Stimulated activated memory B cell treated with anti-CD40 and anti-IgM and Interleukin-4, amounts not matched to agents 10 μg/mL and 1 μg/mL and 100 μg/mL, for 72 hours (primary cell): ENCODE results near the gene SMG5.
"Not testable (repeated sequence)": the region's sequence is repeated elsewhere in the genome, so short reads cannot be mapped to it uniquely, and the experiment has no call there.

Experiments used
- ATAC-seq: fragments of 150-1000 bp; cut with Tn5 transposase; 2 replicates; pipeline ENCODE4 v1.10.0; 2021
- H3K27ac Mint-ChIP-seq: one replicate; pipeline ENCODE4 v1.8.0; 2022; ENCODE audit warnings: mild to moderate bottlenecking, mixed read lengths
- H3K27me3 Mint-ChIP-seq: one replicate; pipeline ENCODE4 v1.8.0; 2022; ENCODE audit warnings: mixed read lengths
- H3K36me3 Mint-ChIP-seq: one replicate; pipeline ENCODE4 v1.8.0; 2022; ENCODE audit warnings: mixed read lengths
- H3K4me1 Mint-ChIP-seq: one replicate; pipeline ENCODE4 v1.8.0; 2022; ENCODE audit warnings: mixed read lengths
- H3K4me3 Mint-ChIP-seq: one replicate; pipeline ENCODE4 v1.8.0; 2022; ENCODE audit warnings: mild to moderate bottlenecking, moderate library complexity, mixed read lengths
- H3K9me3 Mint-ChIP-seq: one replicate; pipeline ENCODE4 v1.8.0; 2022; ENCODE audit warnings: mixed read lengths

SMG5 gene

GRCh38 chr1:156220226-156220625 lies 62.4 kb downstream of the SMG5 start:
- Mint-ChIP-seq H3K4me1 (peaks cover 37% of the 10 kb centered on the region), H3K27me3 (no peaks in the 10 kb centered on the region), H3K9me3 (no peaks in the 10 kb centered on the region), H3K4me3 (no peak overlapping the region), H3K36me3 (peaks cover 56% of the 10 kb centered on the region), H3K27ac (no peak overlapping the region)
- no peak for ATAC-seq

GRCh38 chr1:156217871-156218270 lies 64.8 kb downstream of the SMG5 start:
- no peak for ATAC-seq

GRCh38 chr1:156216361-156217086 lies 66.1 kb downstream of the SMG5 start:
- H3K4me3 Mint-ChIP-seq, H3K27me3 Mint-ChIP-seq, ATAC-seq, H3K9me3 Mint-ChIP-seq, H3K27ac Mint-ChIP-seq: not testable (repeated sequence)
- Mint-ChIP-seq H3K36me3 (peaks cover 38% of the 10 kb centered on the region), H3K4me1 (peaks cover 49% of the 10 kb centered on the region)

More at GRCh38 chr1:156217871-156218270, 64.8 kb downstream of the SMG5 start:
- Mint-ChIP-seq H3K27me3 (no peaks in the 10 kb centered on the region), H3K9me3 (no peaks in the 10 kb centered on the region), H3K4me3 (no peak overlapping the region), H3K27ac (peak overlapping the region; percentile 41), H3K36me3 (peaks cover 46% of the 10 kb centered on the region), H3K4me1 (peaks cover 47% of the 10 kb centered on the region)

- H3K36me3 Mint-ChIP-seq, result peaks cover 26% of the 10 kb centered on the region
- peak overlapping the region; percentile 55 for H3K4me3 Mint-ChIP-seq
- peak overlapping the region; percentile 99 for H3K27ac Mint-ChIP-seq
- no peak for ATAC-seq
- peaks cover 34% of the 10 kb centered on the region for H3K4me1 Mint-ChIP-seq
- H3K9me3 Mint-ChIP-seq, result no peaks in the 10 kb centered on the region
- H3K27me3 Mint-ChIP-seq, result no peaks in the 10 kb centered on the region
Measured at GRCh38 chr1:156214024-156214748, 68.4 kb downstream of the SMG5 start.

- Mint-ChIP-seq H3K27me3 (no peaks in the 10 kb centered on the region), H3K9me3 (no peaks in the 10 kb centered on the region), H3K27ac (peak overlapping the region; percentile 99), H3K4me1 (peaks cover 32% of the 10 kb centered on the region), H3K36me3 (peaks cover 29% of the 10 kb centered on the region), H3K4me3 (peak overlapping the region; percentile 97)
- no peak for ATAC-seq
Measured at GRCh38 chr1:156213644-156213966, 69.0 kb downstream of the SMG5 start.

GRCh38 chr1:156212833-156213643 lies 69.6 kb downstream of the SMG5 start, which contains the start of gene PMF1:
PMF1 (plus strand) TSS chr1:156213007; CDS start chr1:156213016, 9 bp downstream.
- peak; percentile 99 for ATAC-seq
- H3K4me1 Mint-ChIP-seq, result peaks cover 30% of the 10 kb centered on the region
- H3K4me3 Mint-ChIP-seq, result peak within 1 kb of the TSS; percentile 97
- no peaks in the 10 kb centered on the region for H3K9me3 Mint-ChIP-seq
- peaks cover 34% of the 10 kb centered on the region for H3K36me3 Mint-ChIP-seq
- H3K27ac Mint-ChIP-seq, result peak within 1 kb of the TSS; percentile 99
- H3K27me3 Mint-ChIP-seq, result no peaks in the 10 kb centered on the region

GRCh38 chr1:156212130-156212529 lies 70.5 kb downstream of the SMG5 start:
- Mint-ChIP-seq H3K27me3 (no peaks in the 10 kb centered on the region), H3K4me1 (peaks cover 23% of the 10 kb centered on the region), H3K36me3 (peaks cover 34% of the 10 kb centered on the region), H3K4me3 (peak overlapping the region; percentile 97), H3K27ac (peak overlapping the region; percentile 99), H3K9me3 (no peaks in the 10 kb centered on the region)
- no peak for ATAC-seq

- Mint-ChIP-seq H3K36me3 (peaks cover 34% of the 10 kb centered on the region), H3K4me3 (no peak overlapping the region), H3K9me3 (no peaks in the 10 kb centered on the region), H3K4me1 (peaks cover 23% of the 10 kb centered on the region), H3K27ac (no peak overlapping the region), H3K27me3 (no peaks in the 10 kb centered on the region)
- no peak for ATAC-seq
Measured at GRCh38 chr1:156211243-156211642, 71.4 kb downstream of the SMG5 start.

- Mint-ChIP-seq H3K4me1 (peaks cover 10% of the 10 kb centered on the region), H3K4me3 (no peak overlapping the region), H3K9me3 (no peaks in the 10 kb centered on the region), H3K27ac (no peak overlapping the region), H3K36me3 (peaks cover 36% of the 10 kb centered on the region), H3K27me3 (no peaks in the 10 kb centered on the region)
- ATAC-seq, result no peak
Measured at GRCh38 chr1:156204686-156205085, 77.9 kb downstream of the SMG5 start.

GRCh38 chr1:156203331-156203730 lies 79.3 kb downstream of the SMG5 start:
- peaks cover 24% of the 10 kb centered on the region for H3K4me1 Mint-ChIP-seq
- no peaks in the 10 kb centered on the region for H3K9me3 Mint-ChIP-seq
- no peak overlapping the region for H3K27ac Mint-ChIP-seq
- peaks cover 31% of the 10 kb centered on the region for H3K36me3 Mint-ChIP-seq
- no peak for ATAC-seq
- H3K27me3 Mint-ChIP-seq, result no peaks in the 10 kb centered on the region
- no peak overlapping the region for H3K4me3 Mint-ChIP-seq

- no peaks in the 10 kb centered on the region for H3K9me3 Mint-ChIP-seq
- no peaks in the 10 kb centered on the region for H3K27me3 Mint-ChIP-seq
- peaks cover 41% of the 10 kb centered on the region for H3K4me1 Mint-ChIP-seq
- H3K36me3 Mint-ChIP-seq, result peaks cover 23% of the 10 kb centered on the region
- no peak for ATAC-seq
- H3K4me3 Mint-ChIP-seq, result no peak overlapping the region
- no peak overlapping the region for H3K27ac Mint-ChIP-seq
Measured at GRCh38 chr1:156200044-156200443, 82.6 kb downstream of the SMG5 start.
